NCI-H2196 treated with DMSO at 0.1 percent for 48 hours (cell line): ENCODE measurements around the gene OR1F1.
"Not testable (repeated sequence)": the region's sequence is repeated elsewhere in the genome, so short reads cannot be mapped to it uniquely, and the experiment has no call there.

Experiments
- DNase-seq: peaks from one replicate; lab custom pipeline; 2025; ENCODE audit not compliant: unreplicated experiment; lab: John Stamatoyannopoulos, UW

The OR1F1 gene

GRCh38 chr16:3150346-3151218 lies 37.4 kb upstream of the OR1F1 start:
- peak; percentile 86 for DNase-seq

- no peak for DNase-seq
Observed at GRCh38 chr16:3152027-3152276, 36.1 kb upstream of the OR1F1 start.

GRCh38 chr16:3152277-3152990 lies 35.6 kb upstream of the OR1F1 start:
- peak; percentile 79 for DNase-seq

GRCh38 chr16:3152991-3153368 lies 35.0 kb upstream of the OR1F1 start:
- no peak for DNase-seq

GRCh38 chr16:3155181-3155580 lies 32.8 kb upstream of the OR1F1 start:
- DNase-seq: no peak

DNA sequence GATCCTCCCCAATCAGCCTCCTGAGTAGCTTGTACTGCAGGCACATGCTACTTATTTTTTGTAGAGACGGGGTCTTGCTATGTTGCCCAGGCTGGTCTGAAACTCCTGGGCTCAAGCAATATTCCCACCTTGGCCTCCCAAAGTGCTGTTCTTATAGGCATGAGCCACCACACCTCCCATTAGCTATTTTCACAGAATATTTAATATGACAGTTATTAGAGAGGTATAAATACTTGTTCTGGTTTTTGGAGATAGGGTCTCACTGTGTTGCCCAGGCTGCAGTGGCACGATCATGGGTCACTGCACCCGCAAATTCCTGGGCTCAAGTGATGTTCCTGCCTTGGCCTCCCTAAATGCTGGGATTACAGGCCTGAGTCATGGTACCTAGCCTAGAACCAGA lies 32.0 kb upstream of the OR1F1 start:
- DNase-seq: no peak

DNA sequence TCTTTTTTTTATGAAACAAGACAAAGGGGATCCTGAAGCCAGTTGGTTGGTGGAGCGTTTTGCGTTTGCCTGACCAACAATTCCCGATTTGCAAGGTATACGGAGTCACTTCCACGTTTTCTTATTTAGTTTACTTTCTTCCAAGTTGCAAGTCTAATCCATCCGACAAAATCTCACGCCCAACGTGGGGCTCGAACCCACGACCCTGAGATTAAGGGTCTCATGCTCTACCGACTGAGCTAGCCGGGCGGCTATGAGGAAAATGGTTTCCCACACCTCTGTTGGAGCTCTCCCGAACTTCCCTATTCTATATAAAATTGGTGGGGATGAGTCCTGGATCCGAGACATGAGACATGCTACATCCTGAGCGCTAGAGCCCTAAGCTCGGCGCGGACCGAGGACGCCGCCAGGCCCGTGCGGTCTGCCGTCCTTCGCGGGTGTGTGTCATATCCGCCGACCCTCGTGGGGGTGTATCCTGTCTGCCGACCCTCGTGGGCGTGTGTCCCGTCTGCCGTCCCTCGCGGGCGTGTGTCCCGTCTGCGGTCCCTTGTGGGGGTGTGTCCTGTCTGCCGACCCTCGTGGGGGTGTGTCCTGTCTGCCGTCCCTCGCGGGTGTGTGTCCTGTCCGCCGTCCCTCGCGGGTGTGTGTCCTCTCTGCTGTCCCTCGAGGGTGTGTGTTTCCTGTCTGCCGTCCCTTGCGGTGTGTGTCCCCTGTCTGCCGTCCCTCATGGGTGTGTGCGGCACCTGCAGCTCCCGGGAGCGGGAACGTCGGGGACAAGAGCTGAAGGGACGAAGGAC lies 30.6 kb upstream of the OR1F1 start:
- DNase-seq: no peak

GRCh38 chr16:3158026-3158509 lies 29.9 kb upstream of the OR1F1 start:
- DNase-seq: no peak

- peak; percentile 62 for DNase-seq
Observed at GRCh38 chr16:3158510-3159314, 29.3 kb upstream of the OR1F1 start.

- no peak for DNase-seq
Observed at GRCh38 chr16:3161235-3162018, 26.6 kb upstream of the OR1F1 start.

DNA sequence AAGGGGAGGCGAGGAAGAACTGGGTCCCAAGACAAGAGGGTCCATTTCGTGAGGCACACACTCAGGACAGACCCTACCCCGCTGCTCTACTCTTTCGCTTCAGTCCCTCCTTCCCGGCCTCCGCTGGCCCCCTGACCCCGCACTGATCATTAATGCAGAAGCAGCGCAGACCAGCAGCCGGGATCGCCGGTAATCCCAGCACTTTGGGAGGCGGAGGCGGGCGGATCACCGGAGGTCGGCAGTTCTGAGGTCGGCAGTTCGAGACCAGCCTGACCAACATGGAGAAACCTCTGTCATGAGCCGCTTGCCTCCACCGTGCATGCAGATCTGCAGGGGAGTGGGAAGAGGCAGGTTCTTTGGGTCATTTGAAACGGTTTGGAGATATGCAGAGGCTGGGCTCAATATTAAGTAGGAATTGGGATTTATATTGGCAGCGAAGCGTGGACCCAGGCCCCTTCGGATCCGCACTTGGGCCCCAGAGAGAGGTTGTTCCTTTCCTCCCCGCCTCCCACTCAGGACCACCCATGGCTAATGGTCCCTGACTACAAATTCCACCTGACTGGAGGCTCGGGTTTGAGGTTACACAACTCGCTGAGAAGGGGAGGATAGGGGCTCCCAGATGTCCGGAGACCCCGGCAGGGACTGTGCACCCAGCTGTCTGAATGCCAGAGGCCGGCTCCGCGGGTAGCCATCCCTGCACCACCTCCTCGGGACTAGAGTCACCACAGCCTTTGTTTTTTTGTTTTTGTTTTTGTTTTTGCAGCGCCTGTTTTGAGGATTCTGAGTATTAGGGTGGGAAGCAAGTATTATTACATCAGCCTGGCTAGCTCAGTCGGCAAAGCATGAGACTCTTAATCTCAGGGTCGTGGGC lies 23.6 kb upstream of the OR1F1 start:
- DNase-seq: no peak

DNA sequence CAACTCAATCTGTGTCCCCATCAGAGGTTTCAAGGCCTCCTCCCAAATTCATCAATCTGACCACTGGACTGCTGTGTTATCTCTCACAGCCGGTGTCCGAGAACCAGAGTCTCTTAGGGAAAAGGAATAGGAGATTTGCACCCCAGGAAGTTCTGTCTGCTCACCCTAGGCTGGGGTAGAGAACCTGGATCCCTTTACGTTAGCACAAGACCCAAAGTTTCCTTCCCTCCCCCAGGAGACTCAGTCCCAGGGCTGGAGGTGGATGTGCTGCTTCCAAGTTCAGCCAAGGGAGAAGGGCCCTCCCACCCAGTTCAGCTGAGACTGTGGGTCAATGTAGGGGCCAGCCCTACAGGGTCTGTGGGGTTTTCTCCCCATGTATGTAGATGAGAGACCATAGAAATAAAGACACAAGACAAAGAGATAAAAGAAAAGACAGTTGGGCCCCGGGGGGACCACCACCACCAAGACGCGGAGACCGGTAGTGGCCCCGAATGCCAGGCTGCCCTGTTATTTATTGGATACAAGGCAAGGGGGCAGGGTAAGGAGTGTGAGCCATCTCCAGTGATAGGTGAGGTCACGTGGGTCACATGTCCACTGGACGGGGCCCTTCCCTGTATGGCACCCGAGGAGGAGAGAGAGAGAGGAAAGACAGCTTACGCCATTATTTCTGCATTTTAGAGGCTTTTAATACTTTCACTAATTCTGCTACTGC lies 22.7 kb upstream of the OR1F1 start:
- DNase-seq: no peak

DNA sequence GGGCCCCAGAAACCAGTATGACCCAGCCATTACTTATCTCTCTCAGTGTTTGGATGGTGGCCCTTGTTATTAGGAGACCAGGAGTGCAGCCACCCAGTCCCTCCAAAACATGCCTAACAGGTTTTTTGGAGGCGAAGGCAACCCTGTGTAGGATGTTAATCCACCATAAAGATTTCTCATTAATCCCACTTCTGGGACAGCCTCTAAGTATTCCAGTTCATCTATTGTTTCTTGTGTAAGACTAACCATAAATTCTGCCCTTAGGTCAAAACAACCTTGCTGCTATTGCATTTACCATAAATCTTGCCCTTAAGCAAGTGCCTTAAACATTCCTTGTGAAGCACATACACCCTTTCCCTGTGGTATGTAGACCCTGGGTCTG lies 21.5 kb upstream of the OR1F1 start:
- DNase-seq: no peak

- not testable (repeated sequence) for DNase-seq
Observed at GRCh38 chr16:3168729-3169128, 19.3 kb upstream of the OR1F1 start.

GRCh38 chr16:3170440-3171180 lies 17.4 kb upstream of the OR1F1 start:
- DNase-seq: no peak

GRCh38 chr16:3171181-3171854 lies 16.7 kb upstream of the OR1F1 start:
- no peak for DNase-seq

GRCh38 chr16:3171855-3172593 lies 16.0 kb upstream of the OR1F1 start:
- DNase-seq: no peak
